SH-SY5Y (cell line): ENCODE measurements around the gene PLXDC2.

Experiments
- GATA2 ChIP-seq: IDR thresholded peaks from 2 replicates; pipeline ENCODE4 v1.6.1; 2011; ENCODE audit warnings: mild to moderate bottlenecking, low read depth, low read length
- GATA3 ChIP-seq: IDR thresholded peaks from 2 replicates; pipeline ENCODE4 v1.6.1; 2011; ENCODE audit warnings: low read depth, mild to moderate bottlenecking, low read length, moderate library complexity

DNA sequence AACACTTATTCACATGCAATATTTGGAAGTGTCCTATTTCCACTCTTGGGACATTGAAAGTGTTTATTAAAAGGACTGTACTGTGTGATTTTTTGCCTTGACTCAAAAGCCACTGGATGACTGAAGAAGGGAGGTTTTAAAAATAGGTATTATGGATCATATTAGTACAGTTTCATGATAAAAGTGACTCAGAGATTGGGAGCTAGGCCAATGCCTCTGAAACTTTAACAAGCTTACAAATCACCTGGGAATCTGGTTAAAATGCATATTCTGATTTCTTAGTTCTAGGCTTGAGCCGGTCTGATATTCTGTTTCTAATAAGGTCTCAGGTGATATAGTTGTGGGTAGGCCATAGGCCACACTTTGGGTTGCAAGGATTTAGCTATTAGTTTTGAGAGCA lies 191.2 kb downstream of the PLXDC2 start:
- TF ChIP-seq GATA2, result no peak
- no peak for TF ChIP-seq GATA3
